Kidney tubule cell (primary cell): ENCODE results near the gene ANGEL2.
"Not testable (repeated sequence)": the region's sequence is repeated elsewhere in the genome, so short reads cannot be mapped to it uniquely, and the experiment has no call there.

ENCODE experiments used
- DNase-seq: peaks from one replicate; pipeline ENCODE4 v3.0.0-alpha.2; 2018; ENCODE audit warnings: low spot score

The ANGEL2 gene

DNA sequence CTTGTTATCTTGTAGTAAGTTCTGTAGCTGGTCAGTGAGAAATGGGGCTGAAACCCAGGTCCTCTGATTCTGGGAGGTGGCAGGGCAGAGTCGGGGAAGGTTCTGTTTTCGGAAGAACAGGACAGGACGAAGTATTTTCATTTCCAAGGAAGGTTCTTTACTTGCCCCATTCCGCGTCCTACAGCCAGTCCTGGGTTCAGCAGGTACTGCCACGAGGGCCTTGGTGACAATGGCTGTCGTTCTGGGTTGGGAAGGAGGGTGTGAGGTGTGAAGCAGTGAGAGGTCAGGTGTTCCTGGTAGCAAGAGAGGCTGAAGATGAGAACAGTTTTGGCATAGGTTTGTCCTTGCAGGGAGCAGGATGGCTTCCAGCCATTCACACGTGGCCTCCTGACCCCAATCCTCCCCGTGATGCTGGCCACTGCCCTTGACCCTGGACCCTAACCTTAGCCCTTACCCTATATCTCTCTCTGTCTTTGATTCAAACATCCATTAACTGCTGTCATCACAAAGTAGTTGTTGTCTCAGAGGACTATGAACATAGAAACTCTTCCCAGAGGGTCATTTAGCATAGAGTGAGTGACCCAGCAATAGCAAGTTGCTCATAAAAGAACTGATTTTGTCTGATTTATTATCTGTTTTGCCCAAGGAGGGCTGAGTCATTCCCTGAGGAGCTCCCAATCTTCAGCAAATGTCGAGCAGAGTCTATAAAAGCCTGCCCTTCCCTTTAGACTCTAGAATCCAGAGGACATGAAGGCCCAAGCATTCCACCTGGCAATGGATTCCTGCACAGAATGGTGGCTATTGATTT, 40.4 kb downstream of the ANGEL2 start:
- DNase-seq: no peak

DNA sequence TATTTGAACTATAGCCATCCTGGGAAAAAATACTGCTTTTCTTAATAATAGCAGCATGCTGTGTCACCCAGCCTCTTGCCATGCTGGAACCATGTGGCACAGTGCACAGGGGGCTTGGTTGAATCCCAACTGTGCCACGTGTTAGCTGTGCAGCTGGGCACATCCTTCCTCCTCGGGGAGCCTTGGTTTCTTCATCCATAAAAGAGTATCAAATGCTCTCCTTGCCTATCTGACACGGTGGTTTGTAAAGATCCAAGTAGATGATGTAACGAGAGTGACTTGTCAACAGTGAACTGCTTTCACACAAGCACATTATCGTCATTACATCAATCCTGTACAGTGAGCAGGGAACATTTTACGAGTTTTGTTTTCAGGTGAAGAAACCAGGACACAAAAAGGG, 41.0 kb downstream of the ANGEL2 start:
- DNase-seq: no peak

DNA sequence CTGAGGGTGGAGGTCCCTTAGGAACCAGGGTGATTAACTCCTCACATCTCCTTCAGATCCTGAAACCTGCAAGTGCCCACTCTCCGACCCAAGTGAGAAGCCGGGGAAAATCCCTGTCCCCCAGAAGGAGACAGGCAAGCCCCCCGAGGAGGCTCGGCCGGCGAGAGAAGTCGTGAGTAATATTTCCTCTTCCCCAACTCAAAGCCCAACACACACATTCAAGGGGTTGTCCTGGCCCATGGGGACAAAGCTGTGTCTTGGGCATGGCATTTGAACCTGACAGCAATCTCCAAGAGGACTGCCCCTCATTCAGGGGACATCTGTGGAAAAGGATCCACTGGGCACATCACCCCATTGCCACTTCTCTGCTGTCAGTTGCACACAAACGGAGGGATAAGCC, 41.8 kb downstream of the ANGEL2 start:
- DNase-seq: no peak

DNA sequence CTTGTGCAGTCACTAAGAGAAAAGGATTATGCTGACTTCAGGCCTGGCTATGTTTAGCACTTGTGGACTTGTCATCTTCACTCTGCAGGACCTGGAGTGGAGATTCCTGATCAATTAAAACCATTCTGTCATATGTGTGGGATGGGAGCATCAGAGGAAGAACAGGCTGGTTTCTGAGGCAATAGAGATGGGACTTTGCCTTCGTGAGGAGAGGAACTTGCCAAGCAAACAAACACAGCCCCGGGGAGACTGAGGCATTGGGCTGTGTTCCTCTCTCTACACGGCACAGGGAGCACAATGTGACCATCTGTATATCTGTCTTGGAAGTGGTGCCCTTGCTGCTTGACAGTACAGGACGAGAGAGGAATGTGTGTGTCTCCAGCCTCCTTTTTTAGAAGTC, 42.2 kb downstream of the ANGEL2 start:
- no peak for DNase-seq

DNA sequence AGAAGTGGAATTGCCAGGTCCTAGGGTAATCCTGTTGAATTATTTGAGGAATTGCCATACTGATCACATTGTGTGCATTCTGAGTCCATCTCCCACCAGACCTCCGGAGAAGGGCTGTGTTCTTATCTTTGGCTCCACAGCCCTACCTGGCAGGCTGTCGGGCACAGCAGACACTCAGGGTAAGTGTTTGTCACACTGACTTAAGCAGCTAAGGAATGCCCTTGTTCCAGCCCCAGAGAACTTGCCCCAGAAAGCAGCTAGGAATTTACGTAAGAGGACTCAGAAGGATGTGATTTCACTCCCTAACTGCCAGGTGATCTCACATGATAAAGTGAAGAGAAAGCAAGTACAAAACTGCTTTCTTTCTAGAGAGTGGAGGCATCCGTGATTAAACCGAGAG, 44.4 kb downstream of the ANGEL2 start:
- no peak for DNase-seq

DNA sequence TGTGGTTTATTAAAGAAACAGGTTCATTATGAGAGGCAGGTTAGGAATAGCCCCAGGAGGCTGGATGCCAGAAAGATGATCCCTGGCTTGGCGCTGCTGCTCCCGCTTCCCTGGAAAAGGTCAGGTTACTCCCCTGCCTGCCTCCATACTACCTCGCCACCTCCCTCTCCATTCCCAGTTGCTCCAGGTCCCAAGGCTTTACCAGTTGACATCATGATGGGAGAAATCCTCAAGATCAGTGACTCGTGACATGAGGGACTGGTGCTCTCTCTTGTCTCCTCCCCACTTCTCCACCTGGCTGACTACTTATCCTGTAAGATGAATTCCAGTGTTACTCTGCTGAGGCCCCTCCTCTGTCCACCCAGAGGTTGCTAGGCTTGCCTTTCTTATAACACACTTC, 45.6 kb downstream of the ANGEL2 start:
- DNase-seq: peak; percentile 79

DNA sequence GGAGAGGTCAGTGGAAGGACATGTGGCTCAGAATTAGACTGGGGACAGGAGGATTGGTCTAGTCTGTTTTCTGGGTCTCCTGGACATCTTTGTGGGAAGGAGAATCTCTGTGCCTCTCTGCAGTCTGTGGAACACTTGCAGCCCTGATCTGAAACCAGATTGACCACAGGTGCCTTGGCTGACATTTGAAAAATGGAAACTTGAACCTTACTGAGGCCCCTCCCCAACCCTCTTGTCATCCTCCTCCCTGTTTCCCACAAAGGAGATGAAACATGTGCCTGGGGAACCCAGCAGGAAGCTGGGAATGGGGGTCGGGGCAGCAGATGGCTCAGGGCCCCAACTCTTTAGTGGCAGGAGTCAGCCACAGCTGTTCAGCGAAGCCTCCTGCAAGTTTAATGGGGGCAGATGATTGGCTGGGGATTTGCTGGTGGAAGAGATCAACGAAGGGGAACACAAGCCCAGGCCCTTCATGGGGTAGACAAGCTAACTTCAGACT, 47.3 kb downstream of the ANGEL2 start:
- DNase-seq: no peak

DNA sequence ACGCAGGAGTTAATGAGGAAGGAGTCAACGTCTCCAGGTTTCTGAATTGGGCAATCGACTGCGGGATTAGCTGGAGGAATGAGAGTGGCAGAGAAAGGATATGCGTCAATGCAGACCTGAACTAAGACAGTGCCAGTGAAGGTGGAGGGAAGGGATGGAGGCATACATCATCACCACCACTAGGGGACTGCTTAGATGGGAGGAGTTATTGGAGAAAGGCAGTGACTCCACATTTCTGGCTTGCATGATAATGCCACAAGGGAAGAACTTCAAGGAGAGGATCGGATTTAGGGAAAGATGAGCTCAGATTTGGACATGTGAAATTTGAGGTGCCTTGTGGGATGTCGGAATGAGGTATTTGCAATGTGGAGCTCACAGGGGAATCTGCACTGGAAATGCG, 47.9 kb downstream of the ANGEL2 start:
- peak; percentile 52 for DNase-seq

DNA sequence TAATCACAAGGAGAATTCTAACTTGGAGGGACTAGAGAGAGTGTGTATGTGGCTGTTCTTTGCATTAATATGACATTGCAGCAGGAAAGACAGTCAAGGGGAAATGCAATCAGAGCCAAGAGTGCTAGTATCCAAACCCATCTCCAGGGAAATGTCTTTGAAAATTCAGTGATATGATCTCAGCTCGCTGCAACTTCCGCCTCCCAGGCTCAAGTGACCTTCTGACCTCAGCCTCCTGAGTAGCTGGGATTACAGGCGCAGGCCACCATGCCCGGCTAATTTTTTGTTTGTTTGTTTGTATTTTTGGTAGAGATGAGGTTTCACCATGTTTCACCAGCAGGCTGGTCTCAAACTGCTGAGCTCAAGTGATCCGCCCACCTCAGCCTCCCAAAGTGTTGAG, 49.1 kb downstream of the ANGEL2 start:
- no peak for DNase-seq

DNA sequence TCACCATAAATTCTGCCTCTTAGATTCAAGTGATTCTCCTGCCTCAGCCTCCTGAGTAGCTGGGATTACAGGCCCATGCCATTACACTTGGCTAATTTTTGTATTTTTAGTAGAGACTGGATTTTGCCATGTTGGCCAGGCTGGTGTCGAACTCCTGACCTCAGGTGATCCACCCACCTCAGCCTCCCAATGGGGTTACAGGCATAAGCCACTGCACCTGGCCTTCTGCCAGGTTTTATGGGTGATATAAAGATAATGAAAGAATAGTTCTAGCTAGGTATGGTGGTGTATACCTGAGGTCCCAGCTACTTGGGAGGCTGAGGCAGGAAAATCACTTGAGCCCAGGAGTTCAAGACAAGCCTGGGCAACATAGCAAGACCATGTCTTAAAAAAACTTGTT, 50.7 kb downstream of the ANGEL2 start:
- DNase-seq: not testable (repeated sequence)

DNA sequence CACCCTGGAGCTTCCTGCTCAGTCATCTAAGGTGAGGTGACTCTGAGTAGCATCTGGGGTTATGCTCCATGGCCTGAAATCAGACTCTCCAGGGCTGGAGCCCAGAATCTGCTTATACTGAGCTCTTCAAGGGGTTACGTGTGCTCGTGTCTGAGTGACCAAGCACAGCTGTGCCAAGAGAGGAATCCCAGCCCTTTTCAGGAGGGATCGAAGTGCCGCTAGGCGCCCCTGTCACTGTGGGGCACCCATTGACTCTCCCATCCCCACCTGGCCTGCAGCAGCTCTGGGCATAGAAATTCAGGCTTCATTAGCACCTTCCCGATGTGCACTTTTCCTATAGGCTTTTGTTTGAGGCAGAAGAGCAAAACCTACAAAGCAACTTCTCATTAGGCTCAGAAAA, 51.6 kb downstream of the ANGEL2 start:
- no peak for DNase-seq

DNA sequence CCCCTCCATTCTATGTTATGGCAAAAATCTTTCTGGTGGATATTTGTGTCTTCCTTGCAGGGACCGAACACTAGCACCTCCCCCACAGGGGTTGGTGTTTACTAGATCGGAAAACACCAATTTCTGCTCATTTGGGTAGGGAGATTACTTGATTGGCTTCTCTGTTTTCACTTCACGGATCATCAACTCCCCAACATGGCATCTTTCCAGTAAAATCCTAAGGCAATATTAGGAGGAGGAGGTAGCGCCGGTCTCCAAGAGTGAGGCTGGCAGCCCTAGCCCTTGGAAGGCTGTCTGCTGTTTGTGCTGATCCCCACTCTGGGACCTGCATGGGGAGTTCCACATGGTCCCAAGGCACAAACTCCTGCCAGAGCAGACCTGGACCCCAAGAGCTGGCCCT, 53.2 kb downstream of the ANGEL2 start:
- peak; percentile 18 for DNase-seq

DNA sequence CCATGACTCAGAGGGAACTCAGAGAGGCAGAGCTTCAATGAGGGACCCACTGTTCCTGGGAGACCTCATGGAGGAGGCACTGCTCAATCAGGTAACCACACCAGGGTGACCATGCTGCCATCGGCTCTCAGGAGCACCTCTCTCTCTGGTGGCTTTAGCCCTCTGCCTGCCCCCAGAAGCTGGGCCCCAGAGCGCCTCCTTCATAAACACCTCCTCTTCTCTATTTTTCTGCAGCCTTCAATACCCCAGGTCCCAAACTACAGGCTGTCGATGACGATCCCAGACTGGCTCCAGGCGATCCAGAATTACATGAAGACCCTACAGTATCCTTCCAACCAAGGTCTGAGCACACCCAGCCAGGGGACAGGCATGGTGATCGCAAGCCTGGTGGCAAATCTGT, 54.7 kb downstream of the ANGEL2 start:
- DNase-seq: no peak

DNA sequence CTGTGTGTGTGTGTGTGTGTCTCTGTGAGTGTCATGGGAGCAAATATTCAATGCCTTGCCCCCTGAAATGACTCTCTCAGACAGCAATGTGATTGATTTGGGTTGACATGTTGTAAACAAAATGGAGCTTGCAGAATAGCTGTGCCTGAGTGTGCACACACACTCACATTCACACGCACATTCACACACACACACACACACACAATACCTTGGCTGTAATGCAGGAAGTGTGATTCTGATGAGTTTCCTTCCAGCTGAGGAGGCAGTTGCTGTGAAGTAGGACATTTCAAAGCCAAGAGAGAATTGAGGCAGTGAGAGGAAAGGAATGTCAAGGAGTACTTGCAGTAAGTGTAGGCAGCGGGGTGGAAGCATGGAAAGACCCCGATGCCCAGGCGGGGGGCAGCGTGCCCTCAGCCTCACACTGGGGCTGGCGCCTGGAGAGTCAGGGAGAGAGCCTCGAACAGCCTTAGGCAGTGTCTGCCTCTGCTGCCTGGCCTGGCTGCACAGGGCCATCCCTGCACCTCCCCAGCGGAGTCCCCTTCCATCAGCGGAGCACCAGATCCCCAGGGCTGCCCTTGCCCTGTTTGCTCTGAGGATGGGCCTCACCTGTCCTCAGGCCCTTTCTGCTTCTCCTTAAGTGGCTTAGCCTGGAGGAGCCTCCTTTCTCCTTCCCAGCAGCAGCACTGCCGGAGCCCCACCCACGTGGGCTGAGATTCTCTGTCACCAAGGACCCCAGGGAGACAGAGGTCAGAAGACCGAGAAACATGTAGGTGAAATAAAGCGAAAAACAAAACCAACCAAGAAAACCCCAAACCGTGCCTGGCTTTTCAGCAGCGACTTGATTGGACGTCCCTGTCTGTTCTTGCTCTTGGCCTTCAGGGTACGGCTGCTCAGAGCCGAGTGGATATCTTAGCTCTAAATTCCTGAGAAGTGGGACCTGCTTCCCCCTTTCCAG, 56.1 kb downstream of the ANGEL2 start:
- DNase-seq: no peak

DNA sequence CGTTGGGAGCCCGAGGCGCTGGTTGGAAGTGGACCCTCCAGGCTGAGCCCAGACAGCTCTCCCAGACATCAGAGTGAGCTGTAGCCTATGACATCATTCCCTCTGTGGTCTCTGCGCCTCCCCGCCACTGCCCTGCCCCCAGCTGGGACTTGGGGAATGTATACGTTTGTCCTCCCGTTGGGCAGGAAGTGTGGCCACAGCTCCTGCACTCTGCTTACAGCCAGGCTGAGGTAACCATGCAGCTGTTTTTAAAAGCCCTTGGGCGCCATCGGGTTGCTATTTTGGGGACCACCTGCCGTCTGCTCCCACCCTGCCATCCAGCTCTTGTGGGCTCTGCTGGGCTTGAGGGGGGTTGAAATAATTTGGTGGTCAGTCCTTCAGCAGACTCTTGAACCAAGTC, 57.5 kb downstream of the ANGEL2 start:
- DNase-seq: no peak

DNA sequence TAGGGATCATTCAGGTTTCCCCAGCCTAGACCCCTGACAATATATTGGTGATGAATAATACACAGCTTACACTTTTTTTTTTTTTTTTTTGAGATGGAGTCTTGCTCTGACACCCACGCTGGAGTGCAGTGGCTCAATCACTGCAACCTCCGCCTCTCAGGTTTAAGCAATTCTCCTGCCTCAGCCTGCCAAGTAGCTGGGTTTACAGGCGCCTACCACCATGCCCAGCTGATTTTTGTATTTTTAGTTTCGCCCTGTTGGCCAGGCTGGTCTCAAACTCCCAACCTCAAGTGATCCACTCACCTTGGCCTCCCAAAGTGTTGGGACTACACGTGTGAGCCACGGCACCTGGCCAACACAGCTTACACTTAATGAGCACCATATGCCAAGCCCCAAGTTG, 58.1 kb downstream of the ANGEL2 start:
- DNase-seq: no peak

DNA sequence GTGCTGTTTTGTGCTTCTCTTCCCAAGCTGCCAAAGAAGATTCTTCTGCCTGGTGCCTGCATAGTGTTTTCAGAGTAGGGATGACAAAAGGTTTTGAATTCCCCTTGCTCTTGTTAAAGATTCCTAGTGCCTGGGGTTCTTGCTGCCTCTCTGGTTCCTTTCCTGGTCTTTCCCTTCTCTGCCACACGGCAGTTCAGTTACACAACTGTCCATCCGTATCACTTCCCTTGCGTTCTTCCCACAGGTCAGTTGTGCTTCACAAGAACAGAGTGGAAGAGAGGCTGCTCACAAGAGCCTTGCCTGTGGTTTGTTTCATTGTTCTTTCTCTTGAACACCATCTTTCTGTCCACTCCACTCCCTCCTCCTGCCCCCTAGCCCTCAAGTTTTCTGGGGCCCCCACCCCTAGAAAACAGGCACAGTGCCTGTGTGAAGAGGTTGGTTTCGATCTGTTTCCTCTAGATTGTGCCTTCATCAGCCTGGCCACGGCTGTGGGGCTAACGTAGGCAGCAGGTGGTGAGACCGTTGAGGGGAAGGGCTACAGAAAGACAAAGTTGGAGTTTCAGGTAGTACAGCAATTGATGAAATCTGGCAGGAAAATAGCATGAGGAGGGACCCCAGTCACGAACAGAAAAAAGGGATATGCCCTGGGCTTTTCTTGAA, 59.6 kb downstream of the ANGEL2 start:
- no peak for DNase-seq

DNA sequence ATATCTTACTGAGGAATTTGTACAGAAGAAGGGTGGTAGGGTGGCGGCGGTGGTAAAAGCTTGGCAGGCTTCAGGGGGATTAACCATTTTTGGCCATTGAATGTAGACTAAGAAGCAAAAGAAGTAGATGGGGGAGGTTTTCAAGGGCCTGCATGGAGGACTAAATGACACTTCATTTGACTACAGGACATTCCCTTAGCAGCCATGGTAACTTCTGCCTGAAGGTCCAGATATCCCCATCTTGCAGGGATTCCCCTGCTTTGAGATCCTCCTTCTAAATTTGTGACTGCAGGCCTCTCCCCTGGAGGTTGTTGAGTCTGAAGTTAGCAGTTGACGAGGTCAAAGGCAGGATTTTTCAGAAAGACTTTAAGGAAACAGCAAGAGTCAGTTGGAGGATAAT, 60.6 kb downstream of the ANGEL2 start:
- DNase-seq: no peak

DNA sequence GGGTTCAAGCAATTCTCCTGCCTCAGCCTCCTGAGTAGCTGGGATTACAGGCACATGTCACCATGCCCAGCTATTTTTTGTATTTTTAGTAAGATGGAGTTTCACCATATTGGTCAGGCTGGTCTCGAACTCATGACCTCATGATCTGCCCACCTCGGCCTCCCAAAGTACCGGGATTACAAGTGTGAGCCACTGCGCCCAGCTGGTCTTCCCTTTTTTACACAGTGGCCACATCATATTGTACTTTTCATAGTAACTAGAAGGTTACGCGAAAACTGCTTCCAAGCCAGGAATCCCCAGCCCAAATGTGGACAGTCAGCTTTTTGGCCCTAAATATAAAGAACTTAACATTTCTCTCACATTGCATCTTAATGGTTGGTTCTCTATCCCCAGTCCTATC, 61.2 kb downstream of the ANGEL2 start:
- no peak for DNase-seq

DNA sequence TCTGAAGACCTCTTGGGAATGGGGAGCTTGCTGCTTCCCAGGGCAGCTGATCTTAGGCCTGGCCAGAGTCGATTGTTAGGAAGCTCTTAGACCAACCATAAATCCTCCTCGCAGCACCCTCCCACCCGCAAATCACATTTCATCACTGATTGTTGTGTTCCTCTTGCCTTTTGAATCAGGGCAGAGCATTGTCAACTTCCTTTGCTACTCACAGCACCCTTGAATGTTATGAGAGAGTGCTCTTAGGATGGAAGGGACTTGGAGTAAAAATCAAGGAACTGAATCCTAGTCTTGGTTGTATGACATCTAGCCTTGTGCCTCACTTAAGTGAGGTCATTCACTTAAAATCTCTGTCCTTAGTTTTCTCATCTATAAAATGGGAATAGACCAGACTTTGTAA, 62.3 kb downstream of the ANGEL2 start:
- no peak for DNase-seq

DNA sequence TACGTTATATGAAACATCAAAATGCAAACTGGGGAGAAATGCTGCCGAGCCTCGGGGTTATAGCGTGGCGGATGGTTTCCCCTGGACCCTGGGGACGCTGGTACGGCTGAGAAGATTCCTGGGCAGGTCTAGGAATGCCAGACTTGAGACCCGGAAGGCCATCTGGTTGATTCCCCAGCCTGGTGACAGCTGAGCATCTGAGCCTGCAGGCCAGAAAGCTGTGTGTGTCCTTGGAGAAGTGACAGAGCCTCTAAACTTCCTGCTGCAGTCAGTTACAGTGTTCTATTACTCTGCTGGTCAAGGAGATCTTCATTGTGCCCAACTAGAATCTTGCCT, 63.1 kb downstream of the ANGEL2 start:
- no peak for DNase-seq

DNA sequence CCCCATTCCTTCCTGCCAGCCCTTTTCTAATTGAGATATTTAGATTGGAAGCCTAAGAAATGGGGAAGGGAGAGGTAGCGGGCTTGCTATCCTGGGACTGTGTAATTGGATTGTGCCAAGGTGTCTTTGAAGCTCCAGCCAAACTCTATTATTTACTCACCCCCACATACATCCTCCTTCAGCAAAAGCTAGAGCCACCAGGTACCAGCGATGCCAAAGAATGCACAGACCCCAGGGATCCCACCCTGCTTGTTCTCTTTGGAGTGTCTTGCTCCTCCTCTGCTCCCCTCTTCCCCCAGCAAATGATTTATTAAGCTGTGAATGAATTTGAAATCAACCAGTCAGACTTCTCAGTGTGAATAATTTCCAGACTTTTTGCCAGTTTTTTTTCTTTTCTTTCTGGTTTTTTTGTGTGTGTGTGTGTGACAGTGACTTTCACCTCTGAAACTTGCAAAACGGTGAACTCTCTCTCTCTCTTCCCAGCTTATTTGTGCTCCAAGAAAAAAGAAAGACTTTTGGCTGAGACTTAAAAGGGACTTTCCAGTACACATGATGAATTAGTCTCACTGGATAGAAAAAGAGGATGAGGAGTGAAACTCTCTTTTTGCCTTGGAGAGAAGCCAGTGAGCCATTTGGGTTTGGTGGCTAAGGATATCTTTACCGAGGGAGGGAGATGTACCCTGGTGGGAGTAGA, 63.6 kb downstream of the ANGEL2 start:
- no peak for DNase-seq
